PC-9 (cell line): ENCODE results near the gene EVL. TPM values are rescaled to one million over a fixed set of nuclear protein-coding genes. Genes with fewer than 3 reads are reported as not detected.

Source experiments
- BruUV-seq: library from RNA; stranded (reverse); fragments of 400-500 nt; replicated peaks from 2 replicates; lab custom pipeline; 2021; lab: Mats Ljungman, UMichigan
- CTCF ChIA-PET: fragments of 300-600 bp; sonication (Branson Sonifier 250); formaldehyde crosslinking; loops from one replicate; lab custom pipeline; 2022; ENCODE audit warnings: antibody characterized with exemption; lab: Charles Lee
- POLR2A ChIA-PET: fragments of 300-600 bp; sonication (Branson Sonifier 250); formaldehyde crosslinking; loops from one replicate; lab custom pipeline; 2022; ENCODE audit warnings: antibody characterized with exemption; ENCODE audit not compliant: unreplicated experiment; lab: Charles Lee
- DNase-seq, 2 experiments: peaks; one replicate each; pipeline versions ENCODE4 v3.0.0 to v3.0.0-alpha.2; 2015 to 2022; ENCODE audit warnings: mixed read lengths in 1 of 2
- H2AFZ ChIP-seq: fragments of 200-600 bp; sonication (generic); 2 replicates; pipeline ENCODE4 v1.8.1; 2017; ENCODE audit warnings: antibody characterized with exemption
- H3F3A ChIP-seq: fragments of 200-600 bp; sonication (generic); 2 replicates; pipeline ENCODE4 v1.8.1; 2017; ENCODE audit warnings: antibody characterized with exemption, mild to moderate bottlenecking, low read depth; ENCODE audit not compliant: insufficient read depth
- H3K27ac ChIP-seq: fragments of 200-600 bp; sonication (generic); 2 replicates; pipeline ENCODE4 v1.6.1; 2016; ENCODE audit warnings: mixed run types
- H3K27me3 ChIP-seq: fragments of 200-600 bp; sonication (generic); 2 replicates; pipeline ENCODE4 v1.6.1; 2016; ENCODE audit warnings: low read depth, mixed run types; ENCODE audit not compliant: insufficient read depth
- H3K36me3 ChIP-seq: fragments of 200-600 bp; sonication (generic); 2 replicates; pipeline ENCODE4 v1.6.1; 2016; ENCODE audit warnings: low read depth, mixed run types
- H3K4me1 ChIP-seq: fragments of 200-600 bp; sonication (generic); replicated peaks from 2 replicates; pipeline ENCODE4 v1.6.1; 2016; ENCODE audit warnings: mixed run types; ENCODE audit not compliant: insufficient read depth
- H3K4me2 ChIP-seq: fragments of 200-600 bp; sonication (generic); 2 replicates; pipeline ENCODE4 v1.6.1; 2017; ENCODE audit warnings: mixed run types
- H3K4me3 ChIP-seq: fragments of 200-600 bp; sonication (generic); 2 replicates; pipeline ENCODE4 v1.6.1; 2016; ENCODE audit warnings: mixed run types
- H3K79me2 ChIP-seq: fragments of 200-600 bp; sonication (generic); 2 replicates; pipeline ENCODE4 v1.6.1; 2017; ENCODE audit warnings: low read depth, mixed run types
- H3K9me2 ChIP-seq: fragments of 200-600 bp; sonication (generic); 2 replicates; pipeline ENCODE4 v1.8.1; 2017; ENCODE audit warnings: mild to moderate bottlenecking; ENCODE audit not compliant: insufficient read depth
- H3K9me3 ChIP-seq: fragments of 200-600 bp; sonication (generic); 2 replicates; pipeline ENCODE4 v1.8.1; 2016; ENCODE audit warnings: low read depth; ENCODE audit not compliant: insufficient read depth
- H4K20me1 ChIP-seq: fragments of 200-600 bp; sonication (generic); 2 replicates; pipeline ENCODE4 v1.8.1; 2017; ENCODE audit not compliant: insufficient read depth
- EZH2 ChIP-seq: fragments of 200-600 bp; sonication (generic); IDR thresholded peaks from 2 replicates; pipeline ENCODE4 v1.8.0; 2017; ENCODE audit warnings: antibody characterized with exemption, low read depth
- intact Hi-C: fragments of 100-400 bp; cut with micrococcal nuclease; formaldehyde crosslinking; loops from one replicate; pipeline ENCODE4 v1.10.0; 2022; ENCODE audit not compliant: unreplicated experiment
- total RNA-seq: library from RNA; stranded (reverse); gene quantifications from 2 replicates; pipeline ENCODE4 v1.2.3, GENCODE V29; 2021
- TF ChIP-seq, protein P1 (sequence below): fragments of 200-600 bp; sonication (generic); conservative IDR thresholded peaks from 2 replicates; pipeline ENCODE4 v1.6.1; 2017; ENCODE audit warnings: mixed run types, antibody characterized with exemption, mild to moderate bottlenecking, moderate library complexity

EVL gene
- total RNA-seq, 1 experiment from 2014 or later, result 5.9 TPM

DNA sequence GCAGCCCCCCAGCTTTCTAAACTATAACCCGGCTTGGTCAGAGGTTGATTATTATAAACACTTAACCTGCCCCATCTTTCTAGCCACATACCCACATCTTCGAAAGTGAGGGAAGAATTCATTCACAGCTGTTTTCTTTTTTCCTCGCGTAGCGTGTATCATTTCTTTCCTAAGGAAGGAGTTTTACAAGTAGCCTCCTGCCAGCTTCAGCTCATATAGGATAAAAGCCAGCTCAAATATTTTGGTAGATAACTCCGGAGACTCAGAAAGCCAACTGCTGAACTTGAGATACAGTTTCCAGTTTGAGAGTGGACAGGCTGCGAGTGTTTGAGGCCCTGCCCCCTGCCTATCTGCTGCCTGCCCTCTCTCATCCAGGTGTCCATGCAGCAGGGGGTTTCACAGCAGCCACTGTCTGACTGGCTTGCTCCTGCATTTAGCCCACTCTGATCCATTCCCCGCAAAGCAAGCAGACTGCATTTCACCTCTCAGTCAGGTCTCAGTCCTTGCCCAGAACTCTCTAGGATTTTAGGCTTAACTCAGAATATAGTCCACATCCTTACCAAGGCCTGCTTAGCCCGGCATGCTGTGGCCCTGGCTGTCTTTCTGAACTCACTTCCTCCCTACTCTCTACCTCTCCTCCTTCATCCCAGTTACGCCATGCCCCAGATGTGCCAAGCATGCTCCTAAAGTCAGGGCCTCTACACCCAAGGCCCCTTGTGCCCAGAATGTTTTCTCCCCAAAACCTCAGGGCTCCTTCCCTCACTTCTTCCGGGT, 46.9 kb downstream of the EVL start:
- no peak overlapping the region for H2AFZ ChIP-seq
- no peaks in the 10 kb centered on the region for H3K79me2 ChIP-seq
- no peaks in the 10 kb centered on the region for H3K36me3 ChIP-seq
- no peaks in the 10 kb centered on the region for H3K9me2 ChIP-seq
- intact Hi-C loops, result no loop called here
- no peaks in the 10 kb centered on the region for H3K9me3 ChIP-seq
- H3K4me2 ChIP-seq, result no peak overlapping the region
- no peaks in the 10 kb centered on the region for H4K20me1 ChIP-seq
- H3K27ac ChIP-seq, result no peak overlapping the region
- BruUV-seq, result no TSS peak
- no peak for TF ChIP-seq EZH2
- TF ChIP-seq, protein P1, sequence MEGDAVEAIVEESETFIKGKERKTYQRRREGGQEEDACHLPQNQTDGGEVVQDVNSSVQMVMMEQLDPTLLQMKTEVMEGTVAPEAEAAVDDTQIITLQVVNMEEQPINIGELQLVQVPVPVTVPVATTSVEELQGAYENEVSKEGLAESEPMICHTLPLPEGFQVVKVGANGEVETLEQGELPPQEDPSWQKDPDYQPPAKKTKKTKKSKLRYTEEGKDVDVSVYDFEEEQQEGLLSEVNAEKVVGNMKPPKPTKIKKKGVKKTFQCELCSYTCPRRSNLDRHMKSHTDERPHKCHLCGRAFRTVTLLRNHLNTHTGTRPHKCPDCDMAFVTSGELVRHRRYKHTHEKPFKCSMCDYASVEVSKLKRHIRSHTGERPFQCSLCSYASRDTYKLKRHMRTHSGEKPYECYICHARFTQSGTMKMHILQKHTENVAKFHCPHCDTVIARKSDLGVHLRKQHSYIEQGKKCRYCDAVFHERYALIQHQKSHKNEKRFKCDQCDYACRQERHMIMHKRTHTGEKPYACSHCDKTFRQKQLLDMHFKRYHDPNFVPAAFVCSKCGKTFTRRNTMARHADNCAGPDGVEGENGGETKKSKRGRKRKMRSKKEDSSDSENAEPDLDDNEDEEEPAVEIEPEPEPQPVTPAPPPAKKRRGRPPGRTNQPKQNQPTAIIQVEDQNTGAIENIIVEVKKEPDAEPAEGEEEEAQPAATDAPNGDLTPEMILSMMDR, result no peak
- CTCF ChIA-PET, result no interaction called here
- DNase-seq, result no peak
- POLR2A ChIA-PET, result no interaction called here
- no peak overlapping the region for H3K4me3 ChIP-seq
- H3K27me3 ChIP-seq, result no peaks in the 10 kb centered on the region
- no peaks in the 10 kb centered on the region for H3F3A ChIP-seq
- H3K4me1 ChIP-seq, result no peaks in the 10 kb centered on the region

DNA sequence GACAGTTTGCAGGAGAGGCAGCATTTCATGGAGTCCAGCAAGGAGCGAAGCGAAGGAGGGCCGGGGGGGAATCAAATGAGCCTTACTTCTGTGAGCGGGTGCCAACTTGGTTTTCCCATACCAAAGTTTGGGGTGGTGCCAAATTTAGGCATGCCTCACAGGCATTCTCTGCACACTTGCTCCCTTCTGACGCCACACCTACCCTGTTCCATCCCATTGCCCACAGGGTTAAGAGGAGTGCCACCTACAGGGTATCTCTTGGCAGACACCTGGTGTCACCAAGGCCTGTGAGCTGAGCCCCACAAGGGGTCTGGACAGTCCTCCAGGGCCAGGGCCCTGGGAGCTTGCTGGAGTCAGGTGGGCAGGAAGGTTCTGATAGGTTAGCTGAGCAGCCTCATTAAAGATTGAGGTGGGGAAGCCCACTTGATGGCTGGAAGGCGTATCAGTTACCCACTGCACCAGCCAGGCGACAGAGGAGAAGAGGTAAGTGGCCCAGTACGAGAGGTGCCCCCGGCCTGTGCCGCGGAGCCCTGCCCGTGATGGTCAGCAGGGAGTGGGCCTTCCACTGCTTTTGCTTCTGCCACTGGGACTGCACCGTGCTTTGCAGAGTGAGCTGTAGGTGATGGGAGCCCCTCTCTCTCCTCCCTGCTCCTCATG, 49.0 kb downstream of the EVL start:
- Histone ChIP-seq H3K79me2 (no peaks in the 10 kb centered on the region), H3F3A (no peaks in the 10 kb centered on the region), H3K36me3 (no peaks in the 10 kb centered on the region), H4K20me1 (no peaks in the 10 kb centered on the region), H3K4me2 (no peak overlapping the region), H3K9me2 (no peaks in the 10 kb centered on the region), H3K27ac (no peak overlapping the region), H3K27me3 (no peaks in the 10 kb centered on the region), H2AFZ (no peak overlapping the region), H3K4me3 (no peak overlapping the region), H3K4me1 (no peaks in the 10 kb centered on the region), H3K9me3 (no peaks in the 10 kb centered on the region)
- TF ChIP-seq, protein P1, result no peak
- TF ChIP-seq EZH2, result no peak
- POLR2A ChIA-PET, result no interaction called here
- no peak for DNase-seq
- intact Hi-C loops, result no loop called here
- BruUV-seq, result no TSS peak
- CTCF ChIA-PET, result no interaction called here

DNA sequence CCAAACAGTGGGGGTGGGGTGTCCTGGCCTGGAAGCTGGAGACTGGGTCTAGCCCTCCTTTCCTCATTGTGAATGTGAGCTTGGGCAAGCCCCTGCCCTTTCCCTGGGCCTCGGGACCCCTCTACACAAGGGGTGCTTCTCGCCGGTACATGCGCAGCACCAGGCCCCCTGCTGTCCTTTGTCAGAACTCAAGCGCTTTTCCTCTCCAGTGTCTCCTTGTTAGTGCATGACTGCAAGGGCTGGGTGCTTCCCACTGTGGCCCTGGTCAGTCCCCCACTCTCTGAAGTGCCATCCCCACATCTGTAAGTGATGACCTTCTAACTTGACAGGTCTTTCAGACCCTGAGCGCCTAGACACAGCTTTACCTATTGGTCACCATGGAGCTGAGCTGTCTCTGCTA, 50.0 kb downstream of the EVL start:
- Histone ChIP-seq H3K9me3 (no peaks in the 10 kb centered on the region), H3K4me1 (no peaks in the 10 kb centered on the region), H3K4me3 (no peak overlapping the region), H3K9me2 (no peaks in the 10 kb centered on the region), H3F3A (no peaks in the 10 kb centered on the region), H3K79me2 (no peaks in the 10 kb centered on the region), H3K27ac (no peak overlapping the region), H4K20me1 (no peaks in the 10 kb centered on the region), H3K36me3 (no peaks in the 10 kb centered on the region), H3K27me3 (no peaks in the 10 kb centered on the region), H3K4me2 (no peak overlapping the region), H2AFZ (no peak overlapping the region)
- POLR2A ChIA-PET, result no interaction called here
- BruUV-seq, result no TSS peak
- DNase-seq, result no peak
- intact Hi-C loops, result no loop called here
- CTCF ChIA-PET, result interaction anchor here (0.6 kb wide), 1 partner anchor 108 kb away, joined by 3 read pairs; no protein-coding TSS in a partner anchor
- TF ChIP-seq EZH2, result no peak
- TF ChIP-seq, protein P1, result no peak
